ENCODE measurements around the gene NUP42. TPM values are rescaled to one million over a fixed set of nuclear protein-coding genes. Genes with fewer than 3 reads are reported as not detected.

NUP42 gene
- total RNA-seq, 2 experiments from 2014 or later = 30.1 to 32.6 TPM

DNA sequence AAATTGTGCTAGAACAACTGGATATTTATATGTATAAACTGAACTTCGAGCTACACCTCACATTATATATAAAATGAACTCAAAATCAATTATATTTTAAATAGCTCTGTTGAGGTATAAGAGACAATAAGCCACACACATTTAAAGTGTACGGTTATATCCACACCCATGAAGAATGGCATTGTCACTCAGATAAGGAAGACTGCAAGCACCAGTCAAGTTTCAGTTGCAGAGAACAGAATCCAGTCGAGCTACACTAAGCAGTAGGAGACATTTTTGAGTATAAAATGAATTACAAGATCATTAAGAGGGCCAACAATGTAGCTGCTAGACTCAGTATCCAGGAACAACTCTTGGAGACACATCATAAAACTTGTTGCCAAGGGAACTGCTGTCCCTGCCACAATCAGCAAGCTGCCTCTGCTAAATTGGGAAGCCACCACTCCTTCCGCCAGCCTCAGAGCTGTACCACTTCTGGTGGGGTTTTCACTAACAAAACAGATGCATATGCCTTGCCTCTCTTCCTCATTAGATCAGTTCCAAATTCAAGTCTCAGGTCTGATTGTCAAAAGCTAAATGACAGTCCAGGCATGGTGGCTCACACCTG is 45.1 kb downstream of the NUP42 start:
- no peak overlapping the region for H3K4me3 Mint-ChIP-seq
- TF ChIP-seq, protein P1, sequence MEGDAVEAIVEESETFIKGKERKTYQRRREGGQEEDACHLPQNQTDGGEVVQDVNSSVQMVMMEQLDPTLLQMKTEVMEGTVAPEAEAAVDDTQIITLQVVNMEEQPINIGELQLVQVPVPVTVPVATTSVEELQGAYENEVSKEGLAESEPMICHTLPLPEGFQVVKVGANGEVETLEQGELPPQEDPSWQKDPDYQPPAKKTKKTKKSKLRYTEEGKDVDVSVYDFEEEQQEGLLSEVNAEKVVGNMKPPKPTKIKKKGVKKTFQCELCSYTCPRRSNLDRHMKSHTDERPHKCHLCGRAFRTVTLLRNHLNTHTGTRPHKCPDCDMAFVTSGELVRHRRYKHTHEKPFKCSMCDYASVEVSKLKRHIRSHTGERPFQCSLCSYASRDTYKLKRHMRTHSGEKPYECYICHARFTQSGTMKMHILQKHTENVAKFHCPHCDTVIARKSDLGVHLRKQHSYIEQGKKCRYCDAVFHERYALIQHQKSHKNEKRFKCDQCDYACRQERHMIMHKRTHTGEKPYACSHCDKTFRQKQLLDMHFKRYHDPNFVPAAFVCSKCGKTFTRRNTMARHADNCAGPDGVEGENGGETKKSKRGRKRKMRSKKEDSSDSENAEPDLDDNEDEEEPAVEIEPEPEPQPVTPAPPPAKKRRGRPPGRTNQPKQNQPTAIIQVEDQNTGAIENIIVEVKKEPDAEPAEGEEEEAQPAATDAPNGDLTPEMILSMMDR (IDR thresholded peaks at IDR 0.05) = no peak
- ATAC-seq = no peak

DNA sequence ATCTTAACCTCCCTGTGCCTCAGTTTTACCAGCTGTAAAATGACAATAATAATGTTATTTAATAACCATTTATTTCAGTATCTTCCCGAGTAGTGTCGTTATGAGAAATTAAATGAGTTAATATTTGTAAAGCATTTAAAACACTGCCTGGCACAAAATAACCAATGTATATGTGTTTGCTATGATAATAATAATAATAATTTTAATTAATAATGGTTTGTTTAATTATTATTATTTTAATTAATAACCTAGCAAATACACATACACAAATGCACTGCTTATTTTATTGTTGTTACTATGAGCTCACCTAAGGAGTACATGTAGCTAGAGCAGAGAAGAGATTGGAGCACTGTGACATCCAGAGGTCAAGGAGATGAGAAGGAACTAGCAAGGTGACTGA is 46.6 kb downstream of the NUP42 start:
- ChIA-PET POLR2A (interaction anchor here (1.1 kb wide), 1 partner anchor 10 kb away, joined by 3 read pairs; no protein-coding TSS in a partner anchor), CTCF (interaction anchor here (0.7 to 1.4 kb wide), 2 partner anchors 16 to 48 kb away, joined by 4 read pairs; no protein-coding TSS in a partner anchor)
- DNase-seq (no peak), ATAC-seq (no peak)
- TF ChIP-seq, protein P1 (IDR thresholded peaks at IDR 0.05) = no peak
- H3K4me1 Mint-ChIP-seq (ENCODE audit: low read depth) = no peaks in the 10 kb centered on the region
- intact Hi-C loops (cut with micrococcal nuclease) = no loop called here
- no peak overlapping the region for H3K4me3 Mint-ChIP-seq
- H3K36me3 Mint-ChIP-seq (ENCODE audit: low read depth) = no peaks in the 10 kb centered on the region
- H3K27ac Mint-ChIP-seq = no peak overlapping the region
- no peaks in the 10 kb centered on the region for H3K9me3 Mint-ChIP-seq
- peaks cover 6% of the 10 kb centered on the region for H3K27me3 Mint-ChIP-seq

More for the DNA sequence above, 45.1 kb downstream of the NUP42 start:
- DNase-seq = no peak
- no peaks in the 10 kb centered on the region for H3K9me3 Mint-ChIP-seq
- CTCF ChIA-PET = no interaction called here
- no peaks in the 10 kb centered on the region for H3K36me3 Mint-ChIP-seq (ENCODE audit: low read depth)
- peaks cover 6% of the 10 kb centered on the region for H3K27me3 Mint-ChIP-seq
- intact Hi-C loops (cut with micrococcal nuclease) = no loop called here
- POLR2A ChIA-PET = interaction anchor here (1.1 kb wide), 1 partner anchor 9 kb away, joined by 3 read pairs; no protein-coding TSS in a partner anchor
- no peaks in the 10 kb centered on the region for H3K4me1 Mint-ChIP-seq (ENCODE audit: low read depth)
- no peak overlapping the region for H3K27ac Mint-ChIP-seq

DNA sequence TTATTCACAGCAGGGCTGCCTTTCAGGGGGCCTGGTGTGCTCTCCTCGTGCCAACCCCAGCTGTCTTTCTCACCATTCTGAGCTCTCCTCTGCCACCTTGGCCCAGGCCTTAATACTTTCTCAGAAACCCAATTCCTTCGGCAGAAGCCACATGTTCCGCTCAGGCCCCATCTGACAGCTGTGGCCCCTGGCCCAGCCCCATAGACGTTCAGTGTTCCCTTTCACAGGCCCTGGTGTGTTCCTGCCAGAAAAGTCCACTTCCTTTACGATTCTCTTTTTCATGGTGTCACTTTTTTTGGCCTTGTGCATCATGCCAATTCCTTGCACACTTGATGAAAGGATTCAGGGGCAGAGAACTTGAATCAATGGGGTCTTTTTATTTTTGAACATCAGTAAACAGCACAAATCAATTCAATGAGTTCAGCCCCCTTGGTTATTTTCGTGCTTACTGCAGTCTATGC is 48.8 kb downstream of the NUP42 start:
- TF ChIP-seq, protein P1 (IDR thresholded peaks at IDR 0.05) = no peak
- H3K4me1 Mint-ChIP-seq (ENCODE audit: low read depth) = no peaks in the 10 kb centered on the region
- DNase-seq (no peak), ATAC-seq (no peak)
- no peaks in the 10 kb centered on the region for H3K27me3 Mint-ChIP-seq
- no peak overlapping the region for H3K27ac Mint-ChIP-seq
- no peak overlapping the region for H3K4me3 Mint-ChIP-seq
- H3K9me3 Mint-ChIP-seq = no peaks in the 10 kb centered on the region
- CTCF ChIA-PET = no interaction called here
- H3K36me3 Mint-ChIP-seq (ENCODE audit: low read depth) = no peaks in the 10 kb centered on the region
- POLR2A ChIA-PET = no interaction called here
- intact Hi-C loops (cut with micrococcal nuclease) = no loop called here

DNA sequence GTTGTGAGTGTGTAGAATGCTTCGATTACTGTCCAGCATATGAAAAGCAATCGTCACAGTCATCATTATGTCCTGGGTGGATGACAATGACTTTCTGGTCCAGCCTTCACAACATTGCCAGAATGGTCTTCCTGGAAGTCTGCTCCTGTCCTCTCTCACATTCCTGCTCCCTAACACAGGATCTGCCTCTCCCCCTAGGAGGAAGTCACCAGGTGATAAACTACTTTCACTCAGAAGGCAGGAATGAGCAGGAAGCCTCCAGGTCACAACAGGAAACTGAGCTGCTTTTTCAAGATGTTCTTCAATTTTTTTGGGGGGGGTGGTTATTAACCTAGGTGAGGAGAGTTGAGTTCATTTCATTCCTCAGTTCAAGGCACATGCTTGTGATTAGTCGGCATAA is 51.1 kb downstream of the NUP42 start:
- DNase-seq (no peak), ATAC-seq (no peak)
- no peak overlapping the region for H3K27ac Mint-ChIP-seq
- CTCF ChIA-PET = no interaction called here
- POLR2A ChIA-PET = no interaction called here
- no peaks in the 10 kb centered on the region for H3K36me3 Mint-ChIP-seq (ENCODE audit: low read depth)
- intact Hi-C loops (cut with micrococcal nuclease) = no loop called here
- TF ChIP-seq, protein P1 (IDR thresholded peaks at IDR 0.05) = no peak
- H3K4me3 Mint-ChIP-seq = no peak overlapping the region
- H3K4me1 Mint-ChIP-seq (ENCODE audit: low read depth) = no peaks in the 10 kb centered on the region
- H3K9me3 Mint-ChIP-seq = no peaks in the 10 kb centered on the region
- no peaks in the 10 kb centered on the region for H3K27me3 Mint-ChIP-seq

DNA sequence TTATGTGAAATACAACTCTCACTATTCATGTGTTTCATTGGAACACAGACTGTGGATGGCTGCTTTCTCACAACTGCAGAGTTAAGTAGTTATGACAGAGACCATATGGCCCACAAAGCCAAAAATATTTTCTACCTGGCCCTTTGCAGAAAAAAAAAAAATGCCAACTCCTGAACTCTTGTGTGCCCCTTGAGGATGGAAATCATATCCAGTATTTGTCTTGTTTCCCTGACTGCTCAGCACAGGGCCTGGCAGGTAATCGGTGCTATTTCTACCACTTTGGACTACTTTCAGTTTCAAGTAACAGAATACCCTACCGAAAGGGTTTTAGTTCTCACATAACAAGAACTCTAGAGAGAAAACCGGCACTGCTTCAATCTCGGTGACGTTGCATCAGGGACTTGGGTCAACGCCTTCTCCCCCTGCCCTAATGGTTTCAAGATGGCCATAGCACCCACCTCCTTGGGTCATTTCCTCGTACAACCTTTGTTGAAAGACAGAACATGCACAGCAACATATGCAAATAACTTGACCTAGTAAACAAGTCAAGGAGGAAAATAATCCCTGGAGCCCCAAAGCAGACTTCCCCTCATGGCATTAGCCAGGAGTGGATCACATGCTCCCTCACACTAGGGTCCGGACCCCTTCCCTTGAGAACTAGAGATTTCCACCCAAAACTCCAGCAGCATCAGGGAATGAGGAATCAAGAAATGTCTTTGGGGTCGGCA is 52.9 kb downstream of the NUP42 start:
- no peak for DNase-seq
- CTCF ChIA-PET = no interaction called here
- Mint-ChIP-seq H3K27ac (no peak overlapping the region), H3K36me3 (ENCODE audit: low read depth) (no peaks in the 10 kb centered on the region), H3K9me3 (no peaks in the 10 kb centered on the region), H3K4me3 (no peak overlapping the region), H3K4me1 (ENCODE audit: low read depth) (no peaks in the 10 kb centered on the region), H3K27me3 (no peaks in the 10 kb centered on the region)
- intact Hi-C loops (cut with micrococcal nuclease) = no loop called here
- no peak for ATAC-seq
- TF ChIP-seq, protein P1 (IDR thresholded peaks at IDR 0.05) = no peak
- POLR2A ChIA-PET = no interaction called here
